NT2/D1 (cell line): ENCODE data around the gene TEX10.

Experiments
- YY1 ChIP-seq: IDR thresholded peaks from 2 replicates; pipeline ENCODE4 v1.6.1; 2011; ENCODE audit not compliant: insufficient read length, insufficient read depth
- ZNF274 ChIP-seq: IDR thresholded peaks from 2 replicates; pipeline ENCODE4 v1.6.1; 2011; ENCODE audit warnings: mild to moderate bottlenecking, low read depth, low read length

DNA sequence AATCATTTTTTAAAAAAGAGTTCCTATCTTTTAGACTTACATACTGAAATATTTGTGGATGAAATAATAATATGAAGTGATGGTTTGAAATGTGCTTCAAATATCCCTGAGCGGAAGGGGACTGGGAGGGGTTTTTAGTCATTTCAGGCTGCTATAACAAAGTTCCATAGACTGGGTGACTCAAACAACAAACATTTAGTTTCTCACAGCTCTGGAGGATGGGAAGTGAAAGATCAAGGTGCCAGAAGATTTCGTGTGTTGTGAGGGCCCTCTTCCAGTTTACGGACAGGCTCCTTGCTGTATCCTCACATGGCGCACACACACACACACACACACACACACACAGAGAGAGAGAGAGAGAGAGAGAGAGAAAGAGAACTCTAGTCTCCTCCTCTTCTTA is 27.1 kb upstream of the TEX10 start:
- TF ChIP-seq ZNF274 (no peak), YY1 (no peak)
